NCI-H1048 (cell line): ENCODE measurements around the gene LYPD4.

ENCODE experiments used
- DNase-seq: peaks from one replicate; lab custom pipeline; 2025; lab: John Stamatoyannopoulos, UW

The LYPD4 gene

DNA sequence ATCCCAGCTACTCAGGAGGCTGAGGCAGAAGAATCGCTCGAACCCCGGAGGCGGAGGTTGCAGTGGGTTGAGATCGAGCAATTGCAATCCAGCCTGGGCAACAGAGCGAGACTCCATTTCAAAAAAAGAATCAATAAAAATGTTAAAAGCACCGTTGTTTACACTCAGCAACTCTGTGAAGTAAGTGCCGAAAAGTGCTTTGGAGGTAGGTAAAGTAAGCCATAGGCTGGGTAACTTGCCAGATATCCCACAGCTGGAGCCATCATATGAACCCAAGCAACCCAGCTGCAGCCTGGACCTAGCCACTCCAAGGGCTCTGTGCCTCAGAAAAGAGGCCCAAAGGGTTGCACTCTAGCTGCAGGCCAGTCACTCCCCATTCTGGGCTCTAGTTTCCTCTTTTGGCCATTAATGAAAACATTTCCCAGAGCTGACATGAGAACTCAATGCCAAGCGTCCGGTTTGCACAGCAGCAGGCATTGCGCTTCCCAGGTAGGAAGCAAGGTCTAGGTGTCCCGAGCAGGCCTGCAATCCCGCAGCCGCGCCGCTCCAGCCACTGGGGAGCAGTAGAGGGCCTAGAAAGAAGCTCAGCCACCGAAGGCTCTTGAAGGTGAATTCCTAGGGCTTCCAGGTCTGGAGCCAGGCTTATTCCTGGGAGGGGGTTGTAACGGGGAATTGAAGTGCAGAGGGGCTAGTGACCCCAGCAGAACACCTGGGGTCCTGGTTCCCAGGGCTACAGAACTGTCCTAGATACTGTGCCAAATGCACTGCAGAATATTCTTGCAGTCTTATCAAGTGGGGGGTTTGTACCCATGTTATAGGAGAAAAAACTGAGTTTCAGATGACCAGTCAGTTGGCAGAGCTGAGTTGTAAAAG, 28.5 kb upstream of the LYPD4 start:
- no peak for DNase-seq

DNA sequence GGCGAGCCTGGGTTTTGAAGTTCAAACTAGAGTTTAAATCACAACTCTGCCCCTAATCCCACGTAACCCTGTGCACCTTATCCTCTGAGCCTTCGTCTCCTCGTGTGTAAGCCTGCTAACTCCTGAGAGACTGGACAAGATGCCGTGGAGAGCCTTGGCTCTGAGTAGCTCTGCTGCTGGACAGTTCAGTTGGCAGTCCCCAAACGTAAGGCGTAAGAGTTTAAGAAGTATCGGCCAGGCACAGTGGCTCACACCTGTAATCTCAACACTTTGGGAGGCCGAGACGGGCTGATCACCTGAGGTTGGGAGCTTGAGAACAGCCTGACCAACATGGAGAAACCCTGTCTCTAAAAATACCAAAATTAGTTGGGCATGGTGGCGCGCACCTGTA, 27.9 kb upstream of the LYPD4 start:
- no peak for DNase-seq

DNA sequence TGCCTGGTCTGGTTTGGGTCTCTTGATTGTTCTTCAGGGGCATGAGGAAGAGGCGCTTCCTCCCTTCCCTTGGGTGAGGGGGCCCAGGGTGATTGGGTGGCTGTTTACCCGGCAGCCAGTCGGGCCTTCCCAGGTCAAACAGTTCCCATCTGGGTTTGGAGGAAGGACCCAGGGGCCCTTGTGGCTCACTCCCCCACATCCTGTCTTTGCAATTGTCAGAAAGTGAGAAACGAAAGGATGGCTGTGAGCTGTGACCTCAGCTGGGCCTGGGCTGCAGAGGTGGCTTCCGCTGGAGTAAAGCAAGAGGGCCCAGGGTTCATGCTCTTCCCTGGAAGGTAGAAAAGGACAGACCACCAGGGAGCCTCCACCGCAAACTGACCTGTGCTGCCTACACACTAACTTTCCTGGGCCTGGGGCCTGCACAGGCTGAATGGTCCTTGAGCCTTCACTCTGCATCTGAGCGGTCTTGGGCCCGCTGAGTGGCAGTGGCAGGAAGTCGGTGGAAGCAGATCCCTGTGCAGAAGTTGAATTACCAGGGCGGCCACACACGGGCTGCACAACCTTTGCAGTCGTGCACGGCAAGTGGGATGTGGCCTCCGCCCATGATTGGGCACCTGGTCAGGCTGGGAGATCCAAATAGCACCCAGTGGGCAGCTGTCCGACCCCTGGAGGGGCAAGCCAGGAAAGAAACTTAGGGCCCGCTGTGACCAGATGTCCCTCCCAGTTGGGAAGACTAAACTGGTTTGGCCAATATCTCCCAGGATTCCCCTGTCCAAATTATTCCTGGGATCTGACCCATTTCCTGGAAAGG, 27.3 kb upstream of the LYPD4 start:
- DNase-seq = no peak

DNA sequence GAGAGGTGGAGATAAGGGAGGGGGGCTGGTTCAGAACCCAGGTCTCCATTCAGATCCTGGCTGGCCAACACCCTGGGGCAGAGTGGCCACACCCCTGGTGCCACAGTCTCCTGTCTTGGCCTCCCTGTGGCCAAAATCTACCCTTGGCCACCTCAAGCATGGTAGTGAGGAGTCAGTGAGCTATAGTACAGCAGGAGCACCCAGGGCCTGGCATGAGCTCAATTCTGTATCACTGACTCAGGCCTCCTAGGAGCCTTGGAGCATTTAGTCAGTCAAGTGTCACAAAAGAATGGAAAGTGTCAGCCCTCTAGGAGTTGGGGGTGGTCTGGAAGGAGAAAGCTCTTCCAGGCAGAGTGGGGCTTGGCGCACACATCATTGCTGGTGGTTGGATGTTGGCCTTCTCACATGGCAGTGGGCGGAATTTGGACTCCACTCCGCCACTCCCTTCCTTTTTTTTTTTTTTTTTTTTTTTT, 26.0 kb upstream of the LYPD4 start:
- no peak for DNase-seq

DNA sequence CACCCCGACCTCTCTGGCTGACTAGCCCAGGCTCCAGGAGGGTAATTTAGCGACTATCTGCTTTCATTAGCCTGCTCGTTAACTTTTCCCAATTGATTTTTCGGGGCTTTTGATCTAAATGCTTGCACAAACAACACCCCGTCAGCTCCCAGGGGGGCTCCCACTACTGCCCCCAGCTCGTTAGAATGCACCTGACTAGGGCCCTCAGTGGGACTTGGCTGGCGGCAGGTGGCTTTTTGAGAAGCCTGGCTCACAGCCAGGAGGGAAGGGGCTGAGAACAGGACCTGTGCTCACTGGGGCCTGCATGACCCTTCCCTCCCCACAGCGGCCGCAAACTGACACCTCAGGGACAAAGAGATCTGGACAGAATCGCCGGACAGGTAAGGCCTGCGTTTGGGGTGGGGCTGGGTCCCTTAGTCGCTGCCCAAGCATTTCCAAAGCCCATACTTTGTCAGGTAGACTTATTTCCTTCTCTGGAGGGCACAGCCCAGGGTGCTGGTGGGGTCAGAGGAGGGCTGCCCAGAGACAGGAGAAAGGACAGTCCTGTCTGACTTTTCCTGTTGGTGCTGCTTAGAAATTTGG, 25.0 kb upstream of the LYPD4 start:
- no peak for DNase-seq

DNA sequence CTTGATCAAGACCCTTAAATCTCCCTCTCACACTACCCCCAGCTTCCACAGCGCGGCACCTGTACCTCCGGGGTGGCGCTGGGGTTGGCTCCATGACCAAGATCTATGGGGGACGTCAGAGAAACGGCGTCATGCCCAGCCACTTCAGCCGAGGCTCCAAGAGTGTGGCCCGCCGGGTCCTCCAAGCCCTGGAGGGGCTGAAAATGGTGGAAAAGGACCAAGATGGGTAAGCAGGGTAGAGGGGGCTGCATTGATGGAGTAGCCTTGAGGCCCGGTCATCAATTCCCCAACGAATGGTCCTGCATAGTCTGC, 24.5 kb upstream of the LYPD4 start:
- DNase-seq = no peak

DNA sequence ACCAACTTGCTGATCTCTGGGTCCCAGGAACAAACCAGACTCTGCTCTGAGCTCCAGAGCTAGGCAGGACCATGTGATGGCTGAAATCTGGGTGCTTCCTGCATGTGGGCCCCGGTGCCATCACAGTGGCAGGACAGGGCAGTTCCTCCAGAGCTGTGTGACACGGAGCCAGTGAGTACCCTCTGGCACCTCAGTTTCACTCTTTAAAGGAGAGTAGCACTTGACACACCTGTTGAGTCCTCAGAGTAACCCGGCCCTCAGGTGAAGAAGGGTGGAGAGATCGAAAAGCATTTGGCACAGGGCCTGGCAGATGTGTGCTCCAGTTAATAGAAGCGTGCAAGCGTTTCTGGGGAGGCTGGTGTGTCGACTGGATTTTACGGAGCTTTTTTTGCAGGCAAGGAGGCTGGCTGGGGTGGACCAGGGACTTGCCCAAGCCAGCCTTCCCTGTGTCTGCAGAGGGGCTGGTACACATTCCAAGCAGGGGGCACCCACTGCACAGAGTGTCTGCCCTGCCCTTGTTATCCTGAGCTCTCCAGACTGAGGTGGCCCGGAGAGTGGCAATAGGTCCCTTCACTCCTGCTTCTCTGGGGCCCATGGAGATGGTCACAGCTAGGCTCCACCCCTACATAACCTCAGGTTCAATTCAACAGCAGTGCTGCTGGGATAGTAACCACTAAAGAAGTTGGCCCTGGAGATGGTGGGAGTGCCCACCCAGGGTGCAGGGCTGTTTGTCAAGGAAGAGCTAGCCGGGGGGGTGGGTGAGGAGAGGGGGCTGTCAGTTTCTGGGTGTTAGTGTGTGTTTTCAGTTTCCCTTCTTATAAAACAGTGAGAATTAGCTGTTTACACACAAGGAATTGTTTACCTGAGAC, 23.9 kb upstream of the LYPD4 start:
- DNase-seq = no peak

DNA sequence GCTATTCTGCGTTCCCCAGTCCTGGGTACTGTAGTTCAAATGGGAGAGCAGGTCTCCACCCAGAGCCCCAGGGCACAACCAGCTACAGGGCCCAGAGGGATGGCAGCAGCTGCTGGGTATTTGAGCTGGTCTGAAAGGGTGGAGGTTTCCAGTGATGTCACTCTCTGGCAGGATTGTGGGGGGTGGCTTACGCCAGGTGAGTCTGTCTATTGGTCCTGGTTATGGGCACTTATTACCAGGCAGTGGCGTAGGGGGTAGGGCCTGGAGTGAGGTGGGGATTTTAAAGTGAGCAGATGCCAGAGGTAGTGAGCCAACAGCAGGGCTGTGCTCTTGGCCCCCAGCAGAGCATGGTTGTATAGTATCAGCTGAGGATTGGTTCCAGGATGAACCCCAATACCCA, 21.8 kb upstream of the LYPD4 start:
- no peak for DNase-seq

DNA sequence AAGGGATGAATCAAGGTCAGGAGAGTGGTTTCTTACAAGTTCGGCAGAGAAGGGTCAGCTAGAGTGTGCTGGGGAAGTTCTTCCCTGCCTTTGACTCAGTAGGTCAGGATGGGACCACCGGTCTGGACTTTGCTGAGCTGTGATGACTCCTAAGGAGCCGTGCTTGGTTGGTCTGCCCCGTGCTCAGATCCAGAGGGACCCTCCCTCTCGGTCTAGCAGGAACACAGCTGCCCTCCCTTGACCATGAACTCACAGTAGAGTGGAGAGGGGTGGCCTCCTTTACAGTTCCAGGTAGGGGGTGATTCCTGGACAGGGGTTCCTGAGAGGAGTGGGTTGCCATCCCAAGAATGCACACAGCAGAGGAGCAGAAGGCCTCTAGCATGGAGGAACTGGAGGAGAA, 19.9 kb upstream of the LYPD4 start:
- no peak for DNase-seq

DNA sequence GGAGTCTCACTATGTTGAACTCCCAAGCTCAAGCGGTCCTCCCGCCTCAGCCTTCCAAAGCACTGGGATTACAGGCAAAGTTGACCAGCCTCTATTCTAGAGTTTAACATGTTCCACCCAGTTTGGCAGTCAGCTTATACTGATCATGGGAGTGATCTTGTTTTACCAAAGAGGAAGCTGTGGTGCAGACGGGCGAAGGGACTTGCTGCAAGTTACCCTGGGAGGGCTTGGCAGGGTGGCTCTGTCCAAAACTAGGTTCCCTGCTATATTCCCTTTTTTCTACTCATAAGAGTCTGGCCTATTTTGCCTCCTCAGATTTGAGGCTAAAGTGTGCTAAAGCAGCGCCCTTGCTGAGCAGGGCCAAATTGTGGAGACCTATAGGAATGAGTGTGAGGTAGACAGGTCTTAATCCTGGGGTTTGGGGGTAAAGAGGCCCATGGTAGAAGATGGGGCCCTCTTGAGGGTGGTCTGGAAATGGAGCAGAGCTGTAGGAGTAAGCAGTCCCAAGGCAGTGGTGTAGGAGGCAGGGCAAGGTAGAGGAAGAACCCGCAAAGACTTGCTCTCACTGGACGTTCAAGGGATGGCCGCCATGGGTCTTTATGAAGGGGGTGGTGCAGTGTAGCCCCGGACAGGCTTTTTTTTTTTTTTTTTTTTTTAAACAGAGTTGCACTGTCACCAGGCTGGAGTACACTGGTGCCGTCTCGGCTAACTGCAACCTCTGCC, 18.9 kb upstream of the LYPD4 start:
- no peak for DNase-seq

DNA sequence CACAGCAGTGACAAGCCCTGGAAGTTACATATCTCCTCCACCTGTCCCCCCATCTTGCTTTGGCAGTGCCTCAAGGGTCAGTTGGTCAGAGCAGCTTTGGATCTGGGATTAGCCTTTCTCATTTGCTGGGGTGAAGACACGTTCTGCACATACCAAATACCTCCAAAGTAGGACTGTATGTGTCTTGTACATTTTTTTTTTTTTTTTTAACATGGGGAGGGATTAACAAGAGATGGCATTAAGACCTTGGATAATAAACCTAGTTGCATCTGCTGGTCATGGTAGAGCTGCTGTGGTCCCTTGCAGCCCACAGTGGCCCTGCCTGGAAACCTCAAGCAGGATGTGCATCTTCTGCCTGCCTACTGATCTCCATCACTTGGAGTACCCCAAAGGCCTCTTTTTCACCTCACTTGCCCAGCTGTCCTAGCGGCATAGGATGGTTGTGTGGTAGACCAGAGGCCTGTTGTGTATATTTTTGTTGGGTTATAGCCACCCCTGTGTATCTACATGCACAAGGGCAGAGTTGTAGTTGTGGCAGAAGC, 18.0 kb upstream of the LYPD4 start:
- DNase-seq = no peak

DNA sequence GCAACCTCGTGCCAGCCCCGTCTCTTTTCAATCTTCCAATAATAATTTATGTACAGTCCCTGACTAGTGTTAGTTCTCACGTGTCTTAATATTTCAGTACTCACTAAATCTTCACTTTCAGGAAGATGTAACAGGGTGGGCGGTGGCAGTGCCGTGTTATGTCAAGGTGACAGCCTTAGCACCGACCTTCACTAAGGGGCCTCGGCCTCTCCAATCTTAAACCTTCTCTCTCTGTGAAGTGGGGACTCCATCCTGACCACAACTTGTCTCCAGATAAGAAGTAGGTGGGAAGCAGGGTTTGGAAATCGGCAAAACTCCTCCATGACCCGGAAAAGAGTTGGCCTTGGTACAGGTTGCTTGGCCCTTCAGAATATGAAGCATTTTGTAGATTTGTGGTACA, 17.4 kb upstream of the LYPD4 start:
- no peak for DNase-seq

DNA sequence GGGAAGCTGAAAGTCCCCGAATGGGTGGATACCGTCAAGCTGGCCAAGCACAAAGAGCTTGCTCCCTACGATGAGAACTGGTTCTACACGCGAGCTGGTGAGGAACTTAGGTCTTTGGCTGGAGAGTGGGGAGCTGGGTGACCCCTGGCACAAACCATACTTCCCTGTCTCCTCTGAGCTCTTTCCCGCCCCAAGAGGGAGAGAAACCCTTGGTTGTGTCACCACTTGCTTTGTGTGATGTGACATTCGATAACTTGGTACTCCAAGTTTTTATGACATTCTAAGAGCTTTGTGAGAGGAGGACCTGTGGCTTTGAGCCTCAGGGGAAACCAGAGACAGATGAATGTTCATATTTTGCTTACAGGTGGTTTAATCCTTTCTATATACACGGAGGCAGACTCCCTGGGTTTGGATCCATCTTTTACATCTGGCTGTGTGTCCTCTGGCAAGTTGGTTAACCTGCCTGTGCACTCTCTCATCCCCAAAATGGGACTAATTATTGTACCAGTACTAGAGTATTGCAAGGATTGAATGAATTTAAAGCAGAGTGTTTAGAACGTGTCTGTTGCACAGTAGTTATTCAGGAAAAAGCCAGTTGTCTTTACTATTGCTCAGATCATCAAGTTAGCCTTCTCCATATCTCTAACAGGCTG, 16.8 kb upstream of the LYPD4 start:
- DNase-seq = no peak

DNA sequence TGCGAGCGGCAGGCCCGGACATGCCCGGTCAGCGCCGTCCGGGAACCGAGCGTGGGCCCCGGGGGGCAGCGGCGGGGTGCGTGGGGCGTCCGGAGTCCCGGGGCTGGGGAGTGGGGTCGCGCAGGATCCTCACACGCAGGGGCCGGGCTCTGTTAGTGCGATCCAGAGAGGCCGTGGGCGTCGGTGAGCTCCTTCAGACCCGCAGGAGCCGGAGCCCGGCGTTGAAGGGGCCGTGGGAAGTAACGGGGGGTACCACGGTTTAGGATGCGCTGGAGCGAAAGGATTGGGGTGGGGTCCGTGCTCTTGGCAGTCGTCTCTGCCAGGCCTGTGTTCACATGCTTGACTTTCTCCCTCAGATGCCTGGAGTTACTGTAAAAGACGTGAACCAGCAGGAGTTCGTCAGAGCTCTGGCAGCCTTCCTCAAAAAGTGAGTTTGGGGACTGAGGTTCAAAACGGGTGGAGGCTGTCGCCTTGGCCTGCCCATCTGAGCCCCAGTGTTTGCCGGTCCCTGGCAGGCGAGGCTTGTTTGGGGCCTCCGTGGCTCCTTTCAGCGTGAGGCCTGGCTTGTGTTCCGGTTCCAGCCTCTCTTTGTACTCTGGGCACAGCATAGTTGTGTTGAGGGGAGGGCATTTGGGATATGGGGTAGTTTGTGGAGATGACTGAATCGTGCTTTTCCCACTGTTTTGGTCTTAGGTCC, 16.1 kb upstream of the LYPD4 start:
- no peak for DNase-seq

DNA sequence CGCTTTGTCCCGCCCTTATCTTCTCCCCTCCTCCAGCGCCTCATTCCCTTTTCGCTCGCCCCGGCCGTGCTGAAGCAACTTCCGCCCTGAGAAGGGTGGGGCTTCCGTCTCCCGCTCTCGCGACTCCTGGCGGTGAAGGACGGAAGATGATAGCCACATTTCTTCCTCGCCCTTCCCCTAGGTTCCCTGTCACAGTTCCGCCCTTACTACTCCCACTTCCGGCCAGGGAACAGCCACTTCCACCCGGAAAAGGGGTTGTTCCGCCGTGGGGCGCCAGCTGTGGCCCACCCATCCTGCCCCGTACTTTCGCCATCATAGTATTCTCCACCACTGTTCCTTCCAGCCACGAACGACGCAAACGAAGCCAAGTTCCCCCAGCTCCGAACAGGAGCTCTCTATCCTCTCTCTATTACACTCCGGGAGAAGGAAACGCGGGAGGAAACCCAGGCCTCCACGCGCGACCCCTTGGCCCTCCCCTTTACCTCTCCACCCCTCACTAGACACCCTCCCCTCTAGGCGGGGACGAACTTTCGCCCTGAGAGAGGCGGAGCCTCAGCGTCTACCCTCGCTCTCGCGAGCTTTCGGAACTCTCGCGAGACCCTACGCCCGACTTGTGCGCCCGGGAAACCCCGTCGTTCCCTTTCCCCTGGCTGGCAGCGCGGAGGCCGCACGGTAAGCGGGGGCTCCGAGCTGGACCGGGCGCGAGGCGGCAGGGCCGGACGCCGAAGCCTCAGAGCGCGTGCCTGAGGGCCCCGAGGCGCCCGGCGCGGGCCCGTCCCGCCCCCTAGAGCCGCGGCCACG, 15.3 kb upstream of the LYPD4 start, which contains the start of gene RPS19:
RPS19 (plus strand) TSS at position 638 of the 801 bp plus-strand sequence. CDS start 520 bp downstream, outside the sequence.
- DNase-seq = peak; percentile 91

DNA sequence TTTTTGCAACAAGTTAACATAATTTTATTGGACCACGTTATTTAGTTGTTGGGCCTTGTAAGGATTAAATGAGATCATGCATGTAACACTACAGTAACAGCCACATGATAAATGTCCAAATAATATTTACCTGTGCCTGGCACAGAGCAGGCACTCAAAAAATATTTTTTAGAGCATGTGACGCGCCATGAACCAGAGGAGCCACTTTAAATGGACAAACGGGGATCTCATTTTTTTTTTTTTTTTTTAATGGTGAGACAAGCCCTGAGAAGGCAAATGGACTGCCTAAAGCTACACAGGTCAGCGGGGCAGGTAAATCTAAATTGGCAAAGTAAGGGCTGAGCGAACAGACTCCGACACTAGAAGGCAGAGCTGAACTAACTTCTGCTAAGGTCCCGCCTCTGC, 14.7 kb upstream of the LYPD4 start:
- DNase-seq = no peak

DNA sequence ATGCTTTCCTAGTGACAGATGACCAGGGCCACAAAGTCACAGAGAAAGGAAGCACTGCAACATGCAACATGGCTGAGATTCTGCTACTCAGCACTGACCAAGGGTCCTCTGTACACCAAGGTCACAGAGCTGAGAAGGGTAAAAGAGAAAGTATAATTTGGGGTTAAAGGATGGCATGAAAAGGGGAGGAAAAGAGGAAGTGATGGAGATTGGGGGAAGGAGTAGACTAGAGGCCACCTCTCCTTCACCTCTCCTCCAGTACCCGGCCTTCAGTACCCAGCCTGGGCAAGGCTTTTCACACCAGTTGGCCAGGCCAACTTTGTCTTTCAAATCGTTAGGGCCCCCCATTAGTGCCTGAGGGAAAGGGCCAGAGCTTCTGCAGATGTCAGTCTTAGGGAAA, 9.3 kb upstream of the LYPD4 start:
- DNase-seq = no peak

DNA sequence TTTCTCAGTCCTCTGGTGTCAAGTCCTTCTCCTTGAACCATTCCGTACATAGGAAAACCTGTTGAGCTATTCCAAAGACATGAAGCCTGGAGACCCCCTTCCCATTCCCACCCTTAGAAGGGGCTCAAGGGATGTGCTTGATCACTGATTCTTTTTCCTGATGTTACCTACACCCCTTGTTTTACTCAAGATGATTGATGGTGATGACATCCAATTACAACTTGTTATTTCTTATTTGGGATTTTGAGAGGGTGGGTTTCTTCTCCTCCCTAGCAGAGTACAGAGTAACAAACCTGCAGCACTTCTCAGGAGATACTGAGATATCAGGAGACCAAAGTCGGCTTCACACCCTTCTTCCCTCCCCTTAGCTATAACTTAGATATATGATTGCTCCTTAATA, 8.9 kb upstream of the LYPD4 start:
- no peak for DNase-seq

DNA sequence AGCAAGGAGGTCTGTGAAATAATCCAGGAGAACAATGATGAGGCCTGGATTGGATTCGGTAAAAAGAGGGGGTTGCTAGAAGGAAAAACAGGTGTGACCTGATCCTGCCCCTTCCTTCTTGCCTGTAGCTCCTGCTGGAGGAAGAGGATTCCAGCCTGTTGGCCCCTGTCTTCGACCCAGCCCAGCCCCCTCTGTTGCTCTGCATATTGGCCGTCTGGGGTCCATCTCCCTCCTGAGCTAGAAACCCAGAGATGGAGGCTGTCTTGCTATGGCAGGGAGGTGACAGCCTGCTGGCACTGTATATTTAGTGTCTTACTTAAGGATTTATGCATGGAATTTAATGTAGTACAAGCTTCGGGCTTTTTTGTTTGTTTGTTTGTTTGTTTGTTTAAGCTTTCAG, 7.0 kb upstream of the LYPD4 start:
- DNase-seq = no peak
